Measurements from ENCODE around the gene TLE1.
"Not testable (repeated sequence)": the region's sequence is repeated elsewhere in the genome, so short reads cannot be mapped to it uniquely, and the experiment has no call there.

The TLE1 gene

GRCh38 chr9:81652058-81652687 lies 37.2 kb downstream of the TLE1 start:
- no peak for DNase-seq (ENCODE audit: low read depth)

- DNase-seq (ENCODE audit: low read depth): no peak
These were observed 38.5 kb downstream of the TLE1 start for GRCh38 chr9:81650586-81651515.

- no peak for DNase-seq (ENCODE audit: low read depth)
These were observed 39.7 kb downstream of the TLE1 start for GRCh38 chr9:81649475-81650240.

- DNase-seq (ENCODE audit: low read depth): no peak
These were observed 40.5 kb downstream of the TLE1 start for GRCh38 chr9:81648891-81649290.

GRCh38 chr9:81646337-81646736 lies 43.0 kb downstream of the TLE1 start:
- no peak for DNase-seq (ENCODE audit: low read depth)

- not testable (repeated sequence) for DNase-seq (ENCODE audit: low read depth)
These were observed 44.8 kb downstream of the TLE1 start for GRCh38 chr9:81644513-81644912.

GRCh38 chr9:81637276-81637675 lies 52.1 kb downstream of the TLE1 start:
- DNase-seq (ENCODE audit: low read depth): no peak

GRCh38 chr9:81636255-81636599 lies 53.1 kb downstream of the TLE1 start:
- DNase-seq (ENCODE audit: low read depth): no peak

- DNase-seq (ENCODE audit: low read depth): no peak
These were observed 53.7 kb downstream of the TLE1 start for GRCh38 chr9:81635521-81636254.

- no peak for DNase-seq (ENCODE audit: low read depth)
These were observed 54.3 kb downstream of the TLE1 start for GRCh38 chr9:81634915-81635516.

- DNase-seq (ENCODE audit: low read depth): no peak
These were observed 55.1 kb downstream of the TLE1 start for GRCh38 chr9:81633952-81634854.

GRCh38 chr9:81632599-81632998 lies 56.7 kb downstream of the TLE1 start:
- DNase-seq (ENCODE audit: low read depth): no peak

- DNase-seq (ENCODE audit: low read depth): no peak
These were observed 58.1 kb downstream of the TLE1 start for GRCh38 chr9:81631218-81631745.

GRCh38 chr9:81629440-81629839 lies 59.9 kb downstream of the TLE1 start:
- DNase-seq (ENCODE audit: low read depth): no peak

- no peak for DNase-seq (ENCODE audit: low read depth)
These were observed 60.5 kb downstream of the TLE1 start for GRCh38 chr9:81628897-81629296.

GRCh38 chr9:81627481-81627880 lies 61.9 kb downstream of the TLE1 start:
- DNase-seq (ENCODE audit: low read depth): no peak

GRCh38 chr9:81626511-81626910 lies 62.8 kb downstream of the TLE1 start:
- DNase-seq (ENCODE audit: low read depth): no peak

- no peak for DNase-seq (ENCODE audit: low read depth)
These were observed 63.4 kb downstream of the TLE1 start for GRCh38 chr9:81625969-81626368.

GRCh38 chr9:81623778-81624177 lies 65.6 kb downstream of the TLE1 start:
- DNase-seq (ENCODE audit: low read depth): no peak

All from activated T-helper 1 cell treated with Interleukin-2 at 50 U/mL for 16 hours (primary cell).